Endothelial cell of umbilical vein (primary cell): ENCODE data around the gene SULF2. TPM values are rescaled to one million over a fixed set of nuclear protein-coding genes. Genes with fewer than 3 reads are reported as not detected.

Experiments used
- BruUV-seq: library from RNA; stranded (reverse); fragments of 400-500 nt; replicated peaks from 2 replicates; lab custom pipeline; 2021; lab: Mats Ljungman, UMichigan
- CTCF ChIA-PET: fragments of 300-600, 350-600 bp; sonication (Branson Sonifier 250); formaldehyde crosslinking; loops from one replicate; lab custom pipeline; 2021; ENCODE audit warnings: antibody characterized with exemption, inconsistent platforms; lab: Charles Lee
- POLR2A ChIA-PET: fragments of 300-600, 350-600 bp; sonication (Branson Sonifier 250); formaldehyde crosslinking; loops from one replicate; lab custom pipeline; 2021; ENCODE audit warnings: antibody characterized with exemption, inconsistent platforms; lab: Charles Lee
- DNase-seq: peaks from one replicate; pipeline ENCODE4 v3.0.0-alpha.2; 2011; ENCODE audit warnings: low read depth, low spot score
- FAIRE-seq: peaks from 2 replicates; lab custom pipeline; 2011; peaks lifted over from hg19 to GRCh38; lab: Jason Lieb, UNC
- H2AFZ ChIP-seq: 2 replicates; pipeline ENCODE4 v1.6.0; 2012; ENCODE audit warnings: low read depth, low read length, control low read depth, inconsistent platforms
- H3K27ac ChIP-seq: 2 replicates; pipeline ENCODE4 v1.5.1; 2011; ENCODE audit warnings: low read depth, mild to moderate bottlenecking, control low read depth, low read length, moderate library complexity; ENCODE audit not compliant: insufficient read depth
- H3K27me3 ChIP-seq, 2 experiments: 2 replicates each; pipeline versions ENCODE4 v1.6.0 to v1.6.1; 2011; ENCODE audit warnings: low read length in 2 of 2, mixed read lengths in 1 of 2; ENCODE audit not compliant: control insufficient read depth in 2 of 2, insufficient read depth in 2 of 2
- H3K36me3 ChIP-seq, 2 experiments: 2 replicates in 1 of 2; 3 replicates in 1 of 2; pipeline ENCODE4 v1.5.1; 2011; ENCODE audit warnings: low read length in 2 of 2, mild to moderate bottlenecking in 1 of 2, moderate library complexity in 1 of 2; ENCODE audit not compliant: control insufficient read depth in 2 of 2, insufficient read depth in 2 of 2; ENCODE audit errors: extremely low read depth in 1 of 2
- H3K4me1 ChIP-seq: 3 replicates; pipeline ENCODE4 v1.5.1; 2011; ENCODE audit warnings: mild to moderate bottlenecking, low read length; ENCODE audit not compliant: control insufficient read depth, insufficient read depth; ENCODE audit errors: extremely low read depth
- H3K4me2 ChIP-seq: 2 replicates; pipeline ENCODE4 v1.6.1; 2011; ENCODE audit warnings: low read length, control low read depth, mixed read lengths; ENCODE audit not compliant: insufficient read depth
- H3K4me3 ChIP-seq, 3 experiments: fragments of 200-600 bp in 1 of 3; sonication (generic), shearing (Covaris generic) in 1 of 3; replicated peaks in 1 of 3; 2 replicates each; pipeline ENCODE4 v1.5.1; 2011 to 2016; ENCODE audit warnings: control low read depth in 3 of 3, low read length in 3 of 3, mild to moderate bottlenecking in 2 of 3, inconsistent platforms in 1 of 3, low read depth in 1 of 3, moderate library complexity in 1 of 3; ENCODE audit not compliant: insufficient read depth in 1 of 3
- H3K79me2 ChIP-seq: 2 replicates; pipeline ENCODE4 v1.6.0; 2012; ENCODE audit warnings: low read length, inconsistent platforms; ENCODE audit not compliant: control insufficient read depth, insufficient read depth
- H3K9ac ChIP-seq: replicated peaks from 2 replicates; pipeline ENCODE3; 2011; ENCODE audit warnings: low read length, control low read depth; ENCODE audit not compliant: insufficient read depth; ENCODE audit errors: extremely low read depth
- H3K9me1 ChIP-seq: replicated peaks from 3 replicates; pipeline ENCODE4 v1.6.0; 2011; ENCODE audit warnings: mild to moderate bottlenecking, low read length; ENCODE audit not compliant: control insufficient read depth, insufficient read depth; ENCODE audit errors: extremely low read depth
- H3K9me3 ChIP-seq: replicated peaks from 2 replicates; pipeline ENCODE4 v1.5.1; 2012; ENCODE audit warnings: low read length, inconsistent platforms; ENCODE audit not compliant: control insufficient read depth, insufficient read depth
- H4K20me1 ChIP-seq: replicated peaks from 2 replicates; pipeline ENCODE3; 2011; ENCODE audit warnings: mild to moderate bottlenecking, low read length; ENCODE audit not compliant: control insufficient read depth, insufficient read depth; ENCODE audit errors: extremely low read depth
- CTCF ChIP-seq, 2 donors: IDR thresholded peaks; 1 replicate in 1 of 2; 2 replicates in 1 of 2; pipeline ENCODE4 v1.5.1; 2011; ENCODE audit warnings: low read length in 2 of 2, mild to moderate bottlenecking in 2 of 2, moderate library complexity in 2 of 2, control low read depth in 1 of 2, inconsistent platforms in 1 of 2, low read depth in 1 of 2; ENCODE audit not compliant: insufficient read depth in 1 of 2; ENCODE audit errors: extremely low read depth in 1 of 2
- EZH2 ChIP-seq: IDR thresholded peaks from 2 replicates; pipeline ENCODE4 v1.6.1; 2012; ENCODE audit warnings: borderline replicate concordance, low read depth, mild to moderate bottlenecking, moderate library complexity, low read length, inconsistent platforms; ENCODE audit not compliant: severe bottlenecking
- FOS ChIP-seq: IDR thresholded peaks from 2 replicates; pipeline ENCODE4 v1.6.1; 2011; ENCODE audit warnings: mild to moderate bottlenecking, low read length, moderate library complexity, borderline replicate concordance; ENCODE audit not compliant: insufficient read depth
- GATA2 ChIP-seq: IDR thresholded peaks from 2 replicates; pipeline ENCODE4 v1.7.0; 2011; ENCODE audit warnings: low read depth, mild to moderate bottlenecking, moderate library complexity, mixed read lengths, low read length; ENCODE audit not compliant: insufficient read length, insufficient read depth
- JUN ChIP-seq: IDR thresholded peaks from 2 replicates; pipeline ENCODE4 v1.6.1; 2011; ENCODE audit warnings: borderline replicate concordance, low read depth; ENCODE audit not compliant: insufficient read length, insufficient read depth
- MAX ChIP-seq: IDR thresholded peaks from 2 replicates; pipeline ENCODE4 v1.6.1; 2011; ENCODE audit not compliant: insufficient read depth, insufficient read length
- MYC ChIP-seq: IDR thresholded peaks from one replicate; pipeline ENCODE4 v1.6.1; 2011; ENCODE audit warnings: mild to moderate bottlenecking, low read depth, low read length
- POLR2A ChIP-seq: IDR thresholded peaks from 2 replicates; pipeline ENCODE4 v1.6.1; 2012; ENCODE audit warnings: low read depth, mild to moderate bottlenecking, control low read depth, low read length
- POLR2AphosphoS5 ChIP-seq: IDR thresholded peaks from 2 replicates; pipeline ENCODE4 v1.6.1; 2012; ENCODE audit warnings: low read depth, mild to moderate bottlenecking, control low read depth, low read length, moderate library complexity; ENCODE audit not compliant: insufficient read depth
- dilution Hi-C: fragments of 300-500 bp; cut with MboI; formaldehyde crosslinking; loops from one replicate; pipeline ENCODE4 v1.15.0; 2019; ENCODE audit warnings: low sequenced_read_pairs; ENCODE audit not compliant: extremely low pct_ligation_motif_present
- intact Hi-C: fragments of 100-400 bp; cut with micrococcal nuclease; formaldehyde crosslinking; loops from one replicate; pipeline ENCODE4 v1.10.0; 2022
- polyA plus RNA-seq, 4 experiments: library from polyadenylated mRNA; depleted of rRNA in 3 of 4; stranded (reverse) in 3 of 4; unstranded in 1 of 4; fragments of >200 nt; gene quantifications; 2 replicates each; pipeline versions ENCODE4 v1.2.1 to v1.2.3, GENCODE V29; 2011 to 2012; ENCODE audit warnings: missing spikeins in 1 of 4
- total RNA-seq: library from RNA; stranded (reverse); gene quantifications from 2 replicates; pipeline ENCODE4 v1.2.3, GENCODE V29; 2021

Gene SULF2
- total and polyA plus RNA-seq, 2 donors (not counting 3 experiments of a cell fraction or from before 2014, with no cell fraction given), result 58.5 to 160 TPM

- H3K79me2 ChIP-seq, result no peaks in the 10 kb centered on the region
- no peak overlapping the region for H3K4me2 ChIP-seq
- TF ChIP-seq MYC (no peak), JUN (no peak), POLR2A (no peak), FOS (no peak), MAX (no peak), GATA2 (no peak), POLR2AphosphoS5 (no peak), CTCF (IDR thresholded peaks at IDR 0.05; ENCODE audit: extremely low read depth in 1 of 2, insufficient read depth in 1 of 2, low read depth in 1 of 2, low read length in 2 of 2) (no peak), EZH2 (no peak)
- POLR2A ChIA-PET, result no interaction called here
- peaks cover 13% of the 10 kb centered on the region for H3K4me1 ChIP-seq
- DNase-seq (no peak), FAIRE-seq (no peak)
- no peak overlapping the region for H2AFZ ChIP-seq
- CTCF ChIA-PET, result interaction anchor here (0.6 to 1.9 kb wide), 4 partner anchors 8 to 842 kb away, joined by 3 to 9 read pairs (median 5); no protein-coding TSS in a partner anchor
- no peak overlapping the region for H3K9ac ChIP-seq
- no TSS peak for BruUV-seq
- no peak overlapping the region for H3K27ac ChIP-seq
- no peaks in the 10 kb centered on the region for H4K20me1 ChIP-seq
- no peaks in the 10 kb centered on the region for H3K9me1 ChIP-seq
- peaks cover 0 to 3% of the 10 kb centered on the region in 2 experiments for H3K27me3 ChIP-seq
- no peaks in the 10 kb centered on the region for H3K9me3 ChIP-seq
- H3K36me3 ChIP-seq, result no peaks in the 10 kb centered on the region
- no peak overlapping the region for H3K4me3 ChIP-seq
- dilution Hi-C loops (no loop called here), intact Hi-C loops (no loop called here)
Observed at GRCh38 chr20:47778398-47779354, 6.6 kb downstream of the SULF2 start.
